Skeletal muscle tissue (tissue), 4 donors: ENCODE results near the gene CCDC183. TPM values are rescaled to one million over a fixed set of nuclear protein-coding genes. Genes with fewer than 3 reads are reported as not detected.
"Not testable (repeated sequence)": the region's sequence is repeated elsewhere in the genome, so short reads cannot be mapped to it uniquely, and the experiment has no call there.

Source experiments
- H3K27ac ChIP-seq: one replicate; pipeline ENCODE4 v1.7.0; 2013; ENCODE audit warnings: mild to moderate bottlenecking, low read depth, low read length, inconsistent platforms
- H3K27me3 ChIP-seq, 3 donors: one replicate each; pipeline ENCODE4 v1.7.0; 2013; ENCODE audit warnings: low read length in 3 of 3; ENCODE audit not compliant: control insufficient read depth in 3 of 3, insufficient read depth in 3 of 3
- H3K36me3 ChIP-seq, 3 donors: one replicate each; pipeline ENCODE4 v1.7.0; 2013; ENCODE audit warnings: low read length in 3 of 3; ENCODE audit not compliant: control insufficient read depth in 3 of 3, insufficient read depth in 3 of 3
- H3K4me1 ChIP-seq, 3 donors: one replicate each; pipeline ENCODE4 v1.7.0; 2013; ENCODE audit warnings: low read length in 3 of 3, mild to moderate bottlenecking in 3 of 3; ENCODE audit not compliant: control insufficient read depth in 3 of 3, insufficient read depth in 3 of 3
- H3K4me3 ChIP-seq, 3 donors: one replicate each; pipeline ENCODE4 v1.7.0; 2013; ENCODE audit warnings: low read length in 3 of 3
- H3K9ac ChIP-seq, 3 donors: one replicate each; pipeline ENCODE4 v1.7.0; 2013; ENCODE audit warnings: low read length in 3 of 3, mild to moderate bottlenecking in 3 of 3, moderate library complexity in 2 of 3, low read depth in 1 of 3
- H3K9me3 ChIP-seq, 3 donors: one replicate each; pipeline ENCODE4 v1.7.0; 2013; ENCODE audit warnings: low read length in 3 of 3; ENCODE audit not compliant: control insufficient read depth in 3 of 3
- total RNA-seq: library from RNA; depleted of rRNA; stranded (reverse); fragments of >200 nt; gene quantifications from one replicate; pipeline ENCODE4 v1.2.3, GENCODE V29; 2014
- donor health status: Osteomylitis.

The CCDC183 gene
- total RNA-seq, 1 donor from 2014 or later, result 1.0 TPM

GRCh38 chr9:136799079-136799853 lies 3.1 kb downstream of the CCDC183 start:
- Histone ChIP-seq H3K27ac (no peak overlapping the region), H3K4me1 (peaks cover 18 to 22% (median 22%) of the 10 kb centered on the region in 3 donors), H3K36me3 (no peaks in the 10 kb centered on the region), H3K9ac (no peak overlapping the region), H3K4me3 (no peak overlapping the region), H3K9me3 (no peaks in the 10 kb centered on the region), H3K27me3 (peaks cover 32 to 51% (median 33%) of the 10 kb centered on the region in 3 donors)

- Histone ChIP-seq H3K4me3 (peak overlapping the region in 1 of 3 donors; percentile 45), H3K27ac (no peak overlapping the region), H3K9ac (peak overlapping the region in 1 of 3 donors; percentile 33), H3K4me1 (peaks cover 21 to 22% (median 22%) of the 10 kb centered on the region in 3 donors), H3K27me3 (peaks cover 32 to 51% (median 33%) of the 10 kb centered on the region in 3 donors), H3K9me3 (no peaks in the 10 kb centered on the region), H3K36me3 (no peaks in the 10 kb centered on the region)
These were observed 3.9 kb downstream of the CCDC183 start for GRCh38 chr9:136799854-136800657.

- H3K9me3 ChIP-seq, result no peaks in the 10 kb centered on the region
- peaks cover 30 to 32% (median 30%) of the 10 kb centered on the region in 3 donors for H3K4me1 ChIP-seq
- H3K9ac ChIP-seq, result no peak overlapping the region
- H3K4me3 ChIP-seq, result no peak overlapping the region
- H3K27ac ChIP-seq, result no peak overlapping the region
- H3K27me3 ChIP-seq, result peaks cover 26 to 37% (median 32%) of the 10 kb centered on the region in 3 donors
- peaks cover 0 to 6% (median 0%) of the 10 kb centered on the region in 3 donors for H3K36me3 ChIP-seq
These were observed 6.2 kb downstream of the CCDC183 start for GRCh38 chr9:136802321-136802720.

GRCh38 chr9:136803009-136803550 lies 6.9 kb downstream of the CCDC183 start:
- not testable (repeated sequence) for H3K27ac ChIP-seq, H3K9me3 ChIP-seq, H3K4me3 ChIP-seq, H3K36me3 ChIP-seq, H3K9ac ChIP-seq
- Histone ChIP-seq H3K27me3 (peaks cover 22 to 37% (median 32%) of the 10 kb centered on the region in 3 donors), H3K4me1 (peaks cover 30 to 33% (median 30%) of the 10 kb centered on the region in 3 donors)

GRCh38 chr9:136803551-136804508 lies 7.7 kb downstream of the CCDC183 start:
- H3K4me1 ChIP-seq, result peaks cover 30 to 33% (median 31%) of the 10 kb centered on the region in 3 donors

GRCh38 chr9:136804509-136805206 lies 8.5 kb downstream of the CCDC183 start:
- peaks cover 0 to 6% (median 0%) of the 10 kb centered on the region in 3 donors for H3K36me3 ChIP-seq
- H3K4me1 ChIP-seq, result peaks cover 33% of the 10 kb centered on the region in 3 donors
- no peak overlapping the region for H3K27ac ChIP-seq
- H3K9me3 ChIP-seq, result no peaks in the 10 kb centered on the region
- H3K27me3 ChIP-seq, result peaks cover 9 to 24% (median 17%) of the 10 kb centered on the region in 3 donors
- H3K4me3 ChIP-seq, result no peak overlapping the region
- H3K9ac ChIP-seq, result no peak overlapping the region

More at GRCh38 chr9:136803551-136804508, 7.7 kb downstream of the CCDC183 start:
- H3K9ac ChIP-seq, result no peak overlapping the region
- peaks cover 17 to 32% (median 26%) of the 10 kb centered on the region in 3 donors for H3K27me3 ChIP-seq
- no peaks in the 10 kb centered on the region for H3K9me3 ChIP-seq
- no peak overlapping the region for H3K27ac ChIP-seq
- no peak overlapping the region for H3K4me3 ChIP-seq
- peaks cover 0 to 6% (median 0%) of the 10 kb centered on the region in 3 donors for H3K36me3 ChIP-seq

- H3K9me3 ChIP-seq, result no peaks in the 10 kb centered on the region
- no peak overlapping the region for H3K27ac ChIP-seq
- H3K27me3 ChIP-seq, result peaks cover 9 to 21% (median 14%) of the 10 kb centered on the region in 3 donors
- peaks cover 32 to 35% (median 33%) of the 10 kb centered on the region in 3 donors for H3K4me1 ChIP-seq
- H3K36me3 ChIP-seq, result peaks cover 0 to 6% (median 0%) of the 10 kb centered on the region in 3 donors
- no peak overlapping the region for H3K4me3 ChIP-seq
- no peak overlapping the region for H3K9ac ChIP-seq
These were observed 9.1 kb downstream of the CCDC183 start for GRCh38 chr9:136805207-136805740.

GRCh38 chr9:136806067-136806466 lies 9.9 kb downstream of the CCDC183 start:
- H3K4me1 ChIP-seq, result peaks cover 25 to 35% (median 29%) of the 10 kb centered on the region in 3 donors
- H3K9ac ChIP-seq, result peak overlapping the region in 2 of 3 donors; percentile 83 to 91
- H3K27ac ChIP-seq, result no peak overlapping the region
- H3K36me3 ChIP-seq, result peaks cover 0 to 6% (median 2%) of the 10 kb centered on the region in 3 donors
- H3K27me3 ChIP-seq, result peaks cover 6 to 13% (median 6%) of the 10 kb centered on the region in 3 donors
- peak overlapping the region in 1 of 3 donors; percentile 89 for H3K4me3 ChIP-seq
- H3K9me3 ChIP-seq, result no peaks in the 10 kb centered on the region
